K562 (cell line): Measurements from ENCODE around the gene OR8B12. TPM values are rescaled to one million over a fixed set of nuclear protein-coding genes. Genes with fewer than 3 reads are reported as not detected.

Experiments
- ATAC-seq: fragments of 200-7000 bp; cut with Tn5 transposase; 3 replicates; pipeline ENCODE4 v1.9.1; 2020; ENCODE audit warnings: moderate library complexity
- BruUV-seq: library from RNA; stranded (reverse); fragments of 400-500 nt; replicated peaks from 2 replicates; lab custom pipeline; 2021; lab: Mats Ljungman, UMichigan
- CTCF ChIA-PET: fragments of 300-600 bp; formaldehyde crosslinking; extraction: SDS; loops from one replicate; lab custom pipeline; 2021; ENCODE audit warnings: low intra/inter-chr PET ratio; lab: Yijun Ruan, JAX
- POLR2A ChIA-PET: fragments of 300-600, 350-650 bp; sonication (Branson Sonifier 250); formaldehyde crosslinking; extraction: SDS; loops from one replicate; lab custom pipeline; 2021; ENCODE audit warnings: antibody characterized with exemption, inconsistent platforms; lab: Yijun Ruan, JAX
- DNase-seq, 4 experiments: peaks; one replicate each; pipeline versions ENCODE4 v3.0.0 to v3.0.0-alpha.2; 2011 to 2018; ENCODE audit warnings: low spot score in 3 of 4, mixed read lengths in 3 of 4; ENCODE audit errors: extremely low read depth in 1 of 4
- FAIRE-seq: peaks from 2 replicates; lab custom pipeline; 2011; peaks lifted over from hg19 to GRCh38; lab: Jason Lieb, UNC
- H2AFZ ChIP-seq: 2 replicates; pipeline ENCODE4 v1.6.0; 2011; ENCODE audit warnings: low read depth, low read length, control low read depth, inconsistent platforms
- H3K27ac ChIP-seq: fragments of 200-600 bp; 3 replicates; pipeline ENCODE4 v1.8.0; 2011; ENCODE audit warnings: low read depth, mild to moderate bottlenecking, control low read depth, inconsistent platforms, low read length, moderate library complexity, mixed read lengths; ENCODE audit errors: extremely low read depth
- H3K27me3 ChIP-seq, 2 experiments: fragments of 300-600 bp in 1 of 2; 2 replicates in 1 of 2; 3 replicates in 1 of 2; pipeline versions ENCODE4 v1.6.0 to v1.8.0; 2011; ENCODE audit warnings: inconsistent platforms in 2 of 2, low read length in 2 of 2, mild to moderate bottlenecking in 1 of 2, mixed read lengths in 1 of 2, moderate library complexity in 1 of 2; ENCODE audit not compliant: control insufficient read depth in 2 of 2, insufficient read depth in 2 of 2
- H3K36me3 ChIP-seq: fragments of 300-600 bp; 3 replicates; pipeline ENCODE4 v1.8.0; 2011; ENCODE audit warnings: mild to moderate bottlenecking, low read length, inconsistent platforms; ENCODE audit not compliant: control insufficient read depth, insufficient read depth
- H3K4me1 ChIP-seq, 2 experiments: fragments of 200-600 bp in 1 of 2; replicated peaks in 1 of 2; 2 replicates in 1 of 2; 3 replicates in 1 of 2; pipeline versions ENCODE4 v1.5.1 to v1.8.0; 2011; ENCODE audit warnings: inconsistent platforms in 2 of 2, low read length in 2 of 2, mild to moderate bottlenecking in 1 of 2, mixed read lengths in 1 of 2, moderate library complexity in 1 of 2; ENCODE audit not compliant: control insufficient read depth in 2 of 2, insufficient read depth in 2 of 2
- H3K4me2 ChIP-seq: 2 replicates; pipeline ENCODE4 v1.6.1; 2011; ENCODE audit warnings: low read length, control low read depth, inconsistent platforms, mixed read lengths; ENCODE audit not compliant: insufficient read depth
- H3K4me3 ChIP-seq: fragments of 200-600 bp; sonication (generic), shearing (Covaris generic); 2 replicates; pipeline ENCODE4 v1.5.1; 2016; ENCODE audit warnings: control low read depth, inconsistent platforms
- H3K79me2 ChIP-seq: fragments of 200-600 bp; 3 replicates; pipeline ENCODE4 v1.8.0; 2011; ENCODE audit warnings: low read length, inconsistent platforms; ENCODE audit not compliant: control insufficient read depth, insufficient read depth
- H3K9ac ChIP-seq, 2 experiments: 2 replicates each; pipeline versions ENCODE4 v1.6.0 to v1.6.1; 2011; ENCODE audit warnings: low read depth in 2 of 2, low read length in 2 of 2, control low read depth in 1 of 2, inconsistent platforms in 1 of 2, mild to moderate bottlenecking in 1 of 2, mixed read lengths in 1 of 2; ENCODE audit not compliant: insufficient read depth in 1 of 2
- H3K9me1 ChIP-seq: one replicate; pipeline ENCODE4 v1.6.0; 2011; ENCODE audit warnings: inconsistent platforms, mild to moderate bottlenecking, low read length, moderate library complexity; ENCODE audit not compliant: control insufficient read depth, insufficient read depth
- H3K9me3 ChIP-seq: replicated peaks from 2 replicates; pipeline ENCODE4 v1.5.1; 2011; ENCODE audit warnings: low read depth, low read length, inconsistent platforms; ENCODE audit not compliant: control insufficient read depth, insufficient read depth
- H4K20me1 ChIP-seq: replicated peaks from 2 replicates; pipeline ENCODE4 v1.6.1; 2011; ENCODE audit warnings: low read length, inconsistent platforms, mixed read lengths; ENCODE audit not compliant: control insufficient read depth, insufficient read depth
- CBFA2T2 ChIP-seq: fragments of 450-650 bp; conservative IDR thresholded peaks from 2 replicates; pipeline ENCODE4 v1.6.1; 2017; ENCODE audit warnings: mild to moderate bottlenecking
- CC2D1A ChIP-seq: fragments of 450-650 bp; IDR thresholded peaks from 2 replicates; pipeline ENCODE4 v1.6.1; 2017; ENCODE audit warnings: mild to moderate bottlenecking
- E2F5 ChIP-seq: sonication (generic); formaldehyde crosslinking; IDR thresholded peaks from 2 replicates; pipeline ENCODE4 v1.8.0; 2022; ENCODE audit warnings: mild to moderate bottlenecking, missing genetic modification reagents
- HMG20A ChIP-seq: fragments of 450-650 bp; formaldehyde crosslinking; conservative IDR thresholded peaks from 2 replicates; pipeline ENCODE4 v1.4.0; 2020; ENCODE audit warnings: mild to moderate bottlenecking, mixed read lengths
- RFX1 ChIP-seq: fragments of 450-650 bp; IDR thresholded peaks from 2 replicates; pipeline ENCODE4 v1.6.1; 2016; ENCODE audit warnings: mild to moderate bottlenecking, moderate library complexity
- SAFB ChIP-seq: fragments of 200-400 bp; formaldehyde crosslinking; IDR thresholded peaks from 2 replicates; pipeline ENCODE4 v1.6.1; 2017; ENCODE audit warnings: low read depth, low read length, borderline replicate concordance
- SMAD1 ChIP-seq: fragments of 150-350 bp; IDR thresholded peaks from 2 replicates; pipeline ENCODE4 v1.6.1; 2014; ENCODE audit warnings: low read length, low read depth; ENCODE audit not compliant: partially characterized antibody
- ZBTB49 ChIP-seq: sonication (generic); formaldehyde crosslinking; IDR thresholded peaks from 2 replicates; pipeline ENCODE4 v1.8.0; 2022; ENCODE audit warnings: missing genetic modification reagents, mild to moderate bottlenecking, borderline replicate concordance
- ZNF780A ChIP-seq: fragments of 250-450 bp; sonication (Bioruptor Pico); IDR thresholded peaks from 2 replicates; pipeline ENCODE4 v1.5.0; 2021; ENCODE audit warnings: mild to moderate bottlenecking
- WGBS: fragments of 100-300 bp; shearing (Covaris generic); methylation state at CpG from one replicate; pipeline ENCODE4 v1.1.6; 2016; ENCODE audit warnings: low coverage, mixed read lengths; ENCODE audit not compliant: insufficient coverage; ENCODE audit errors: missing lambda C conversion rate; 5-methylcytosine and 5-hydroxymethylcytosine counted together
- in situ Hi-C: fragments of 300-500 bp; cut with MboI; formaldehyde crosslinking; loops from 4 replicates; pipeline ENCODE4 v1.15.0; 2018; ENCODE audit warnings: inconsistent platforms, mixed read lengths
- intact Hi-C: fragments of 100-400 bp; cut with micrococcal nuclease; formaldehyde crosslinking; loops from 2 replicates; pipeline ENCODE4 v1.14.2; 2022
- polyA plus RNA-seq, 8 experiments: library from polyadenylated mRNA; depleted of rRNA in 4 of 8; stranded (reverse) in 5 of 8; unstranded in 3 of 8; fragments of >200 nt; fragmentation: Nextera tagmentation in 2 of 8; fragmentation: Illumina TruSeq in 1 of 8; extraction: Ambion mirVana in 2 of 8; extraction: Trizol in 1 of 8; gene quantifications; 2 replicates each; pipeline versions ENCODE4 v1.2.1 to v1.2.3, GENCODE V29; 2011 to 2014; ENCODE audit warnings: inconsistent platforms in 1 of 8, missing spikeins in 1 of 8
- total RNA-seq, 7 experiments: library from RNA; depleted of rRNA in 6 of 7; stranded (reverse); fragments of >200 nt in 6 of 7; fragmentation: Illumina TruSeq in 2 of 7; extraction: Trizol in 2 of 7; gene quantifications; 2 replicates each; pipeline versions ENCODE4 v1.2.1 to v1.2.3, GENCODE V29; 2011 to 2021; ENCODE audit warnings: low replicate concordance in 1 of 7
- TF ChIP-seq, protein P1 (sequence below): fragments of 250-450 bp; sonication (Bioruptor Pico); IDR thresholded peaks from 2 replicates; pipeline ENCODE4 v1.8.0; 2022; ENCODE audit warnings: moderate library complexity, mild to moderate bottlenecking, inconsistent platforms

OR8B12 gene
- total and polyA plus RNA-seq, 9 of the 15 experiments (the other 6 are each of a cell fraction or from before 2014, with no cell fraction given): 0.06 TPM; not detected in 8

DNA sequence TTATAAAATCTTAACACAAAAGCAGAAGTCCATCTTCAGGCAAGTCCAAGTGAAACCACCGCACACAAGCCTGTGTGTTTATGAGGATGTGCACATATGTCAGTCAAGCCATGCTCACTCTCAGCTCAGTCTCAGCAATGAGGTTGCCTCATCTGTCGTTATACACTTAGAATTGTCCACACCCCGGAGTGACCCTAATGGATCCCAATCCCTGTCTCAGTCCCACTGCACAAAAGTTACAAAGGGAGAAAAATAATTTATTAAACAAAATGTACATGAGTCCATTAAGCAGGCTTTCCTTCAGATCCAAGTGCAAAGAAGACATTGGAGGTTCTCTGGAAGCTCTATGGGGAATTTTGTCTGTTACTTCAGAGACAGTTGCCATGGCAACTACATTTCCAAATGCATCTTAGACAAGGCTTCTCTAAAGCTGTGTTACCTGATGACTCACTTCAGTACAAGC is 24.4 kb downstream of the OR8B12 start:
- H3K9ac ChIP-seq: no peak overlapping the region
- no peak for ATAC-seq
- BruUV-seq: no TSS peak
- TF ChIP-seq E2F5 (CRISPR knock-in tag) (no peak), RFX1 (peak; percentile 84), CBFA2T2 (no peak)
- H3K79me2 ChIP-seq: no peaks in the 10 kb centered on the region
- POLR2A ChIA-PET: no interaction called here
- peaks cover 0 to 11% of the 10 kb centered on the region in 2 experiments; a peak in 3 of 5 replicates for H3K27me3 ChIP-seq
- no peak for FAIRE-seq
- H3K27ac ChIP-seq: no peak overlapping the region
- no peak for DNase-seq
- no peaks in the 10 kb centered on the region for H3K9me1 ChIP-seq
- no peaks in the 10 kb centered on the region for H4K20me1 ChIP-seq
- no peaks in the 10 kb centered on the region for H3K9me3 ChIP-seq
- intact Hi-C loops: no loop called here
- H3K4me3 ChIP-seq: no peak overlapping the region
- no peaks in the 10 kb centered on the region for H3K36me3 ChIP-seq
- CTCF ChIA-PET: no interaction called here
- H3K4me1 ChIP-seq: no peaks in the 10 kb centered on the region
- H2AFZ ChIP-seq: no peak overlapping the region
- no peak overlapping the region for H3K4me2 ChIP-seq
- WGBS: 7% methylated on average over 3 of the region's 3 CpGs
- in situ Hi-C loops: no loop called here

DNA sequence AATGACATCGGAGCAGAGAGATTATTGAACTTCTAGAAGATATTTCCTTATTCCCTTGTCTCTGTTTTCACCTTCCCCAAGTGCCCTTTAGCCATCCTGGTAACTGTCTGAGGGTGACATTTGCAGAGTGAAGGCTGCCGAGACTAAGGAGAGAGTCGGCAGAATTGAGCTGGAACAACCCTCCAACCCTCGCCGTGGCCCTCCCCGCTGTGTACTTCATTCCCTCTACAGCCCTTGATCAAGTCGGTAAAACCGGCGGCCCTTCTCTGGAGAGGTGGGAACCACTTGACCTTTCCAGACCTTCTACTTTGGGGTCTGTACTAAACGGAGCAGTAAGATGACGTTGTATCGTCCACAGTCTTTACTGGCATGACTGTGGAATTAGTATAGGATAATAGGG is 26.1 kb downstream of the OR8B12 start:
- Histone ChIP-seq H3K4me1 (no peaks in the 10 kb centered on the region), H3K4me3 (no peak overlapping the region), H3K4me2 (no peak overlapping the region), H3K9me3 (no peaks in the 10 kb centered on the region), H3K36me3 (no peaks in the 10 kb centered on the region), H2AFZ (no peak overlapping the region), H3K27me3 (peaks cover 0 to 11% of the 10 kb centered on the region in 2 experiments; a peak in 3 of 5 replicates), H3K27ac (no peak overlapping the region), H3K9me1 (no peaks in the 10 kb centered on the region), H3K79me2 (no peaks in the 10 kb centered on the region), H3K9ac (no peak overlapping the region), H4K20me1 (no peaks in the 10 kb centered on the region)
- TF ChIP-seq SMAD1 (no peak), SAFB (no peak), ZBTB49 (CRISPR knock-in tag) (no peak), HMG20A (CRISPR knock-in tag) (no peak), ZNF780A (CRISPR knock-in tag) (no peak), CC2D1A (no peak)
- TF ChIP-seq, protein P1, sequence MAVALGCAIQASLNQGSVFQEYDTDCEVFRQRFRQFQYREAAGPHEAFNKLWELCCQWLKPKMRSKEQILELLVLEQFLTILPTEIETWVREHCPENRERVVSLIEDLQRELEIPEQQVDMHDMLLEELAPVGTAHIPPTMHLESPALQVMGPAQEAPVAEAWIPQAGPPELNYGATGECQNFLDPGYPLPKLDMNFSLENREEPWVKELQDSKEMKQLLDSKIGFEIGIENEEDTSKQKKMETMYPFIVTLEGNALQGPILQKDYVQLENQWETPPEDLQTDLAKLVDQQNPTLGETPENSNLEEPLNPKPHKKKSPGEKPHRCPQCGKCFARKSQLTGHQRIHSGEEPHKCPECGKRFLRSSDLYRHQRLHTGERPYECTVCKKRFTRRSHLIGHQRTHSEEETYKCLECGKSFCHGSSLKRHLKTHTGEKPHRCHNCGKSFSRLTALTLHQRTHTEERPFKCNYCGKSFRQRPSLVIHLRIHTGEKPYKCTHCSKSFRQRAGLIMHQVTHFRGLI: no peak
- ChIA-PET POLR2A (interaction anchor here (1.7 kb wide), 1 partner anchor 9 kb away, joined by 6 read pairs; no protein-coding TSS in a partner anchor), CTCF (no interaction called here)
- BruUV-seq: no TSS peak
- WGBS: 38% methylated on average over 12 of the region's 12 CpGs
- intact Hi-C loops: no loop called here
- ATAC-seq (no peak), DNase-seq (no peak), FAIRE-seq (no peak)
- in situ Hi-C loops: no loop called here
